Measurements from ENCODE around the gene CPED1.
"Not testable (repeated sequence)": the region's sequence is repeated elsewhere in the genome, so short reads cannot be mapped to it uniquely, and the experiment has no call there.

Gene CPED1

GRCh38 chr7:121020249-121020988 is 31.9 kb downstream of the CPED1 start:
- DNase-seq (ENCODE audit: low read depth in 2 of 2) = no peak

GRCh38 chr7:121020989-121021969 is 32.8 kb downstream of the CPED1 start:
- no peak for DNase-seq (ENCODE audit: low read depth in 2 of 2)

GRCh38 chr7:121023194-121023593 is 34.7 kb downstream of the CPED1 start:
- DNase-seq (ENCODE audit: low read depth in 2 of 2) = no peak

DNA sequence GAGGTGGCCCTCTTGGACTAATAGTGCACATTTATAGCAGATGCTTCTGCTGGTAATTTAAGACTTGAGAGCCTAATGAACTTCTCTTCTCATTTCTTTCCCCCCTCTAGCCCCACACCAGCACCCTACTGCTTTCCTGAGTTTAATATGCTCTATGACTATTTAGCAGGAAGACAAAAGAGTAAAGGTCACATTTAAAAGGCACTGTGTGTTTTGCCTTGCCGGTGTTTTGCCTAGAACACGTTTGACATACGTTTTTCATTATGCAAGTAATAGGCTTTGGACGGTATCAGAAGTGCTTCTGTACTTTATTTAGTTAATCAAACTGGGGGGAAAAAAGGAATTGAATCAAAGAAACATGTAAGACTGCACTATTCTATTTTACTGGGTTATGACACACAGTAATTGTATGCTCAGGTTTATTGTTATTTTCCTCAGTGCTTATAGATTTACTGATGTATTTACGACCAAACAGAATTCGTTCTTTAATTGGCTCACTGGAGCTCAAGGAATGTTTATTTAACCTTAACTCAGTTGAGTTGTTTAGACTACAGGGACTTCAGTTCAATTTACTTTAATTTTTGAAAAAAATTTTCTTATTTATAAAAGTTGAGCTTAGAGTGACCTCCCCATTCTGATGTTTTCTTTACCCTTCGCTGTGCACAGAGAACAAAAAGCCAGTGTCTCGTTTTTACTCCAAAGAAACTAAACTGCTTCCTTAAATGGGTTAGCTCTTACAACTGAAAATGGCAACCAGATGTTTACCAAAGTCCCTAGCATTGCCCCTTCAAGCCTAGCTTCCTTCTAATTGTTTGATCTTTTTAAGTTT is 35.4 kb downstream of the CPED1 start:
- no peak for DNase-seq (ENCODE audit: low read depth in 2 of 2)

GRCh38 chr7:121024611-121025010 is 36.1 kb downstream of the CPED1 start:
- DNase-seq (ENCODE audit: low read depth in 2 of 2) = no peak

GRCh38 chr7:121026159-121026558 is 37.6 kb downstream of the CPED1 start:
- no peak for DNase-seq (ENCODE audit: low read depth in 2 of 2)

GRCh38 chr7:121026577-121027111 is 38.1 kb downstream of the CPED1 start:
- no peak for DNase-seq (ENCODE audit: low read depth in 2 of 2)

DNA sequence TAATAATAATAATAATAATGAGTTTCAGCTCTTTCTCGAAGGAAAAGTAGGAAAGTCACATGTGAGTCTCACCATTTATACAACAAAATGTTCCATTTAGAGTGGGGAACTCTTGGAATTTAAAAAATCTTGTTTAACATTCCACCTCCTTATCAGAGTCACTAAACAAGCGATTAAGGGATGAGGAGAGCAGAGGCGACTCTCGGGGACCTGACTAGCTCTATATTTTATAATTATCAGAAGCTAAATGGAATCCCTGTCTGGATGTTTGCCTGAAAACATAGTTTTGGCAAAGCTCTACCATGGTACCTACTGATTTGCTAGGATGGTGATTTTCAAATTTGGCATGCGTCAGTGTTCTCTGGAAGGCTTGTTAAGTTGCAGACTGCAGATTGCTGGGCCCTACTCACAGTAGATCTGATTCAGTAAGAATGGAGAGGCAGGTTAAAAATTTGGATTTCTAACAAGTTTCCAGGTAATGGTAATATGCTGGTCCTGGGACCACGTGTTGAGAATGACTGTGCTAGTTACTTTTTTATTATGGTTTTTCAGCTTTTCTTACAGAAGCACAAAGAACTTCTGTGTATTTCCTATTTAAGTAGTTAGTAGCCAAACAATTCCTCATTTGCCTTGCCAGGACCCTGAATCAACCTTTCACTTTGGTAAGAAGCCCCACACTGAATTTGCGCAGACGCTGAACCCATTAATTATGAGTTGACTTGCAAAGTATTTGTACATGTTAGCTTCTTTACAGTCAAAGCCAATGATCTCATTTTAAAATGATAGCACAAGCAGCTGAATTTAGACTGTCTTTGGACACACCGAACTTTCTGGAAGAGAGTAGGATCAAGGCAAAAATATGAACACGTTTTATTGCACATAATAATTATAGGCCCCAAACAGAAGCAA is 39.5 kb downstream of the CPED1 start:
- DNase-seq (ENCODE audit: low read depth in 2 of 2) = no peak

DNA sequence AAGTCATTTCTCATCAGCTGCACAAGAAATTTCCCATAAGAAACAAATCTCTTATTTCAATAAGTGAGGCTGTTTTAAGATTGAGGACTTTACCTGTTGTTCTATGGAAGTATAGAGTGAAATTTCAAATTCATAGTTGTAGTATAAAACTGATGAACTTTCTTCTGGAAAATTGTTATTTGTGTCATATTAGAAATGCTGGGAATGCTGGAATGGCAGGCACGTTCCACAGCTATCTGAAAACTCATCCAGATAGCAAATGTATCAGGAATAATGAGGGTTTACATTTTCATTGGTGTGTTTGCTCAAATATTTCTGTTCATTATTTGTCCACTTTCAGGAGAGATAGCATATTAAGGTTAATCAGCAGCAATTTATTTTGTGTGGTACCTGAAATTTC is 40.8 kb downstream of the CPED1 start:
- DNase-seq (ENCODE audit: low read depth in 2 of 2) = no peak

- no peak for DNase-seq (ENCODE audit: low read depth in 2 of 2)
These were observed 41.8 kb downstream of the CPED1 start for GRCh38 chr7:121030308-121030707.

DNA sequence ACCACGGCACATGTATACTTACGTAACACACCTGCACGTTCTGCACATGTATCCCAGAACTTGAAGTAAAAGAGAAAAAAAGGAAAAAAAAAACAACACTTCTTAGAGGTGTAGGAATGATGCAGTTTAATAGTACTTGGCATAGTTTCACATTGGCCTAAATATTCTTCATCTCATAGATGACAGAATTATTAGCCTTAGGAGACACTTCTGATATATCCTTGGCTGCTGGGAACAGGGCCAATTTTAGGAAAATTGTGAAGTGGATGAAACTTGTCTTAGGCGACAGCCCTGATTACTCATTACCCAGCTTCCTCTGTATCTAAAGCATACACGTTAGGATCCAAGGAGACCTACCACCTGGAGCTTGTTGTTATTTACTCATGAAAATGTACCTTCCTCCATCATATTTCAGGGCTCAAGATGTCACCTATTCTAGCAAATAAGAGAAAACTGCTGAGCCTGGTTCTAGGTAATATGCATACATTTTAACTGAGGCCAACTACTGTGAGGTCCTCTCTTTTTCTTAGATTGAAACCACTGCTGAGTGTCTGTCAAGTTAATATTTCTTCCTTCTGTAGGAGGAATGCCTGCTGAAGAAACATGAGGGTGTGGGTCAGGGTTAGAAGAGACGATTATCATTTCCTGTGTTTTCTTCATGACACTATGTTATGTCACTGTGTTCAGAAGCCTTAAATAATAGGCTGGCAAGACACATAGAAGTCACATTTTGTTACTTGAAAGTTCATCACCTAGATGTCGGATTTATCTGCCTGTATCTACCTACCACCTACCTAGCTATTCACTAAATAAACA is 44.3 kb downstream of the CPED1 start:
- DNase-seq (ENCODE audit: low read depth in 2 of 2) = no peak

GRCh38 chr7:121034929-121035328 is 46.4 kb downstream of the CPED1 start:
- DNase-seq (ENCODE audit: low read depth in 2 of 2) = no peak

- DNase-seq (ENCODE audit: low read depth in 2 of 2) = not testable (repeated sequence)
These were observed 48.3 kb downstream of the CPED1 start for GRCh38 chr7:121036776-121037175.

DNA sequence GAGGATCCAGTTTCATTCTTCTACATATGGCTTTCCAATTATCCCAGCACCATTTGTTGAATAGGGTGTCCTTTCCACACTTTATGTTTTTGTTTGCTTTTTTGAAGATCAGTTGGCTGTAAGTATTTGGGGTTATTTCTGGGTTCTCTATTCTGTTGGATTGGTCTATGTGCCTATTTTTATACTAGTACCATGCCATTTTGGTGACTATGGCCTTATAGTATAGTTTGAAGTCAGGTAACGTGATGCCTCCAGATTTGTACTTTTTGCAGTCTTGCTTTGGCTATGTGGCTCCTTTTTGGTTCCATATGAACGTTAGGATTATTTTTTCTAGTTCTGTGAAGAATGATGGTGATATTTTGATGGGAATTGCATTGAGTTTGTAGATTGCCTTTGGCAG is 48.8 kb downstream of the CPED1 start:
- not testable (repeated sequence) for DNase-seq (ENCODE audit: low read depth in 2 of 2)

- no peak for DNase-seq (ENCODE audit: low read depth in 2 of 2)
These were observed 49.6 kb downstream of the CPED1 start for GRCh38 chr7:121037957-121038716.

DNA sequence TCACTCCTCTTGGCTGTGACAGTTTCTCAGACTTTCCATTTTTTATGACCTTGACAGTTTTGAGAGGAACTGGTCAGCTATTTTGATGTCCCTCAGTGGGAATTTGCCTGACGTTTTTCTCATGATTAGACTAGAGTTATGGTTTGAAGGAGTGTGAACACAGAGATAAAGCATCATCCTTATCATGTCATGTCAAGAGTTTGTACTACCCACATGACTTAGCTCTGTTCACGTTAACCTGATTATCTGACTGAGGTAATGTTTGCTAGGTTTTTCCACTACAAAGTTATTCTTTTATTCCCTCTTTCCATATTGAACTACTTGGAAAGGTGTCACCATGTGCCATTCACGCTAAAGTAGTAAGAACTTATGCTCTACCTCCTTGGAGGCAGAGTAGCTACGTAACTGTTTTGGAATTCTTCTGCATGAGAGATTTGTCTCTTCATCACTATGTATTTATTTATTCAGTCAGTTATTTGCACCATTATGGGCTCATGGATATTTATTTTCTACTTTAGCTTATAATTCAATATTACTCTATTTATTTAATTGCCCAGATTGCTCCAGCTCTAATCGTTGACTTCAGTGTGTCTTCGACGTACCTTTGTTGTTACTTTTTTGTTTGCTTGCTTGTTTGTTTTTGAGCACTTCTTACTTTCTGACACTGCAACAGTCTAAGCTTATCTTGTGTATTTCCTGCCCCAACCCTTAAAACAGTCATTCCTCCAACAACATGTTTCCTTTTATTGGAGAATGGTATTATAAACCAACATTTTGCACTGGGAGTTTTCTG is 50.4 kb downstream of the CPED1 start:
- DNase-seq (ENCODE audit: low read depth in 2 of 2) = no peak

- DNase-seq (ENCODE audit: low read depth in 2 of 2) = no peak
These were observed 51.0 kb downstream of the CPED1 start for GRCh38 chr7:121039510-121039822.

GRCh38 chr7:121039994-121040393 is 51.5 kb downstream of the CPED1 start:
- no peak for DNase-seq (ENCODE audit: low read depth in 2 of 2)
